PC-3 (cell line): ENCODE measurements around the gene CTNND2. TPM values are rescaled to one million over a fixed set of nuclear protein-coding genes. Genes with fewer than 3 reads are reported as not detected.

Experiments
- ATAC-seq: fragments of 200-7000 bp; cut with Tn5 transposase; 2 replicates; pipeline ENCODE4 v1.9.1; 2020; ENCODE audit warnings: mild to moderate bottlenecking, moderate library complexity
- BruUV-seq: library from RNA; stranded (reverse); fragments of 400-500 nt; replicated peaks from 2 replicates; lab custom pipeline; 2021; lab: Mats Ljungman, UMichigan
- CTCF ChIA-PET: fragments of 300-600 bp; sonication (Branson Sonifier 250); formaldehyde crosslinking; loops from one replicate; lab custom pipeline; 2022; ENCODE audit warnings: antibody characterized with exemption; lab: Charles Lee
- POLR2A ChIA-PET: fragments of 300-600 bp; sonication (Branson Sonifier 250); formaldehyde crosslinking; loops from one replicate; lab custom pipeline; 2022; ENCODE audit warnings: antibody characterized with exemption; ENCODE audit not compliant: unreplicated experiment; lab: Charles Lee
- DNase-seq: peaks from one replicate; pipeline ENCODE4 v3.0.0-alpha.2; 2015
- H2AFZ ChIP-seq: fragments of 300-600 bp; sonication (generic); 2 replicates; pipeline ENCODE4 v1.6.0; 2016; ENCODE audit warnings: antibody characterized with exemption, low read length
- H3F3A ChIP-seq: fragments of 300-600 bp; sonication (generic); one replicate; pipeline ENCODE4 v1.6.0; 2017; ENCODE audit warnings: antibody characterized with exemption, low read length, control low read depth, mild to moderate bottlenecking; ENCODE audit not compliant: unreplicated experiment
- H3K27ac ChIP-seq: fragments of 300-600 bp; sonication (generic); 2 replicates; pipeline ENCODE4 v1.5.1; 2016; ENCODE audit warnings: mild to moderate bottlenecking, low read length
- H3K27me3 ChIP-seq: fragments of 300-600 bp; sonication (generic); 2 replicates; pipeline ENCODE4 v1.6.1; 2016; ENCODE audit warnings: low read length, mixed read lengths
- H3K36me3 ChIP-seq: fragments of 300-600 bp; sonication (generic); 2 replicates; pipeline ENCODE4 v1.6.1; 2016; ENCODE audit warnings: low read depth, mixed run types, low read length, mixed read lengths
- H3K4me1 ChIP-seq: fragments of 300-600 bp; sonication (generic); 2 replicates; pipeline ENCODE4 v1.5.1; 2016; ENCODE audit warnings: low read length; ENCODE audit not compliant: insufficient read depth
- H3K4me2 ChIP-seq: fragments of 300-600 bp; sonication (generic); 2 replicates; pipeline ENCODE4 v1.6.0; 2016; ENCODE audit warnings: low read length
- H3K4me3 ChIP-seq: fragments of 300-600 bp; sonication (generic); 2 replicates; pipeline ENCODE4 v1.5.1; 2016; ENCODE audit warnings: mild to moderate bottlenecking, low read length, mixed read lengths
- H3K79me2 ChIP-seq: fragments of 300-600 bp; sonication (generic); 2 replicates; pipeline ENCODE4 v1.6.1; 2017; ENCODE audit warnings: low read length, mixed read lengths
- H3K9ac ChIP-seq: fragments of 300-600 bp; sonication (generic); 2 replicates; pipeline ENCODE4 v1.6.0; 2016; ENCODE audit warnings: mild to moderate bottlenecking, low read length
- H3K9me2 ChIP-seq: fragments of 300-600 bp; sonication (generic); replicated peaks from 2 replicates; pipeline ENCODE4 v1.6.1; 2016; ENCODE audit warnings: mixed run types, low read length, mixed read lengths
- H3K9me3 ChIP-seq: fragments of 300-600 bp; sonication (generic); 2 replicates; pipeline ENCODE4 v1.6.1; 2016; ENCODE audit warnings: low read length, mixed read lengths
- H4K20me1 ChIP-seq: fragments of 300-600 bp; sonication (generic); 2 replicates; pipeline ENCODE4 v1.6.1; 2016; ENCODE audit warnings: low read length, mixed read lengths
- EZH2 ChIP-seq: fragments of 300-600 bp; sonication (generic); IDR thresholded peaks from one replicate; pipeline ENCODE4 v1.6.1; 2017; ENCODE audit warnings: antibody characterized with exemption, mild to moderate bottlenecking, low read length; ENCODE audit not compliant: unreplicated experiment
- EZH2phosphoT487 ChIP-seq: fragments of 300-600 bp; sonication (generic); IDR thresholded peaks from 2 replicates; pipeline ENCODE4 v1.6.1; 2018; ENCODE audit warnings: mild to moderate bottlenecking, antibody characterized with exemption, low read length, borderline replicate concordance
- intact Hi-C: fragments of 100-400 bp; cut with micrococcal nuclease; formaldehyde crosslinking; loops from 2 replicates; pipeline ENCODE4 v1.9.0; 2023
- total RNA-seq: library from RNA; depleted of rRNA; stranded (reverse); fragments of >200 nt; gene quantifications from 2 replicates; pipeline ENCODE4 v1.2.3, GENCODE V29; 2014
- TF ChIP-seq, protein P1 (sequence below): fragments of 300-600 bp; sonication (generic); conservative IDR thresholded peaks from 2 replicates; pipeline ENCODE4 v1.5.1; 2017; ENCODE audit warnings: antibody characterized with exemption, low read depth, mild to moderate bottlenecking, low read length

CTNND2 gene
- total RNA-seq, 1 experiment from 2014 or later: 1.8 TPM

DNA sequence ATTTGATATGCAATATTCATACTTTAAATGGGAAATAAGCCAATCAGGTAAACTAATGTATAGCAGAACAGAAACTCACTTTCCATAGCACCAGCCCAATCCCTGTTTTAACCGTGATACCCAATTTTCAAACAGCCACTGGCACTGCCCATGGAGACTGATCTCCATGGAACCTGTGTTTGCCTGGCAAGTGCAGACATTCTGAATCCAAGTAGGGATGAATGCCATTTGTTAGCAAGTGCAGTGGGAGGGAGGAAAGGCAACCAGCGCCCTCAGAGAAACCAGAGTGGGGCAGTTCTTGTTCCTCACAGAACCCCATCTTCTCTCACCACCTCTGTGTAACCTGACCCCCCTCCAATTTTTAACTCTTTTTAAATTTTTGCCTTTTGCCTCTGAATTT, 229.1 kb downstream of the CTNND2 start:
- Histone ChIP-seq H3K36me3 (no peaks in the 10 kb centered on the region), H3K4me2 (no peak overlapping the region), H3K27me3 (no peaks in the 10 kb centered on the region; the same call in 1 of the 2 replicates), H3K9ac (no peak overlapping the region), H3F3A (no peaks in the 10 kb centered on the region), H4K20me1 (no peaks in the 10 kb centered on the region), H3K9me3 (no peaks in the 10 kb centered on the region), H3K4me3 (no peak overlapping the region), H3K4me1 (no peaks in the 10 kb centered on the region), H3K27ac (no peak overlapping the region), H3K9me2 (no peaks in the 10 kb centered on the region), H2AFZ (no peak overlapping the region), H3K79me2 (no peaks in the 10 kb centered on the region)
- BruUV-seq: no TSS peak
- CTCF ChIA-PET: no interaction called here
- intact Hi-C loops: no loop called here
- POLR2A ChIA-PET: no interaction called here
- DNase-seq: no peak
- no peak for ATAC-seq
- TF ChIP-seq, protein P1, sequence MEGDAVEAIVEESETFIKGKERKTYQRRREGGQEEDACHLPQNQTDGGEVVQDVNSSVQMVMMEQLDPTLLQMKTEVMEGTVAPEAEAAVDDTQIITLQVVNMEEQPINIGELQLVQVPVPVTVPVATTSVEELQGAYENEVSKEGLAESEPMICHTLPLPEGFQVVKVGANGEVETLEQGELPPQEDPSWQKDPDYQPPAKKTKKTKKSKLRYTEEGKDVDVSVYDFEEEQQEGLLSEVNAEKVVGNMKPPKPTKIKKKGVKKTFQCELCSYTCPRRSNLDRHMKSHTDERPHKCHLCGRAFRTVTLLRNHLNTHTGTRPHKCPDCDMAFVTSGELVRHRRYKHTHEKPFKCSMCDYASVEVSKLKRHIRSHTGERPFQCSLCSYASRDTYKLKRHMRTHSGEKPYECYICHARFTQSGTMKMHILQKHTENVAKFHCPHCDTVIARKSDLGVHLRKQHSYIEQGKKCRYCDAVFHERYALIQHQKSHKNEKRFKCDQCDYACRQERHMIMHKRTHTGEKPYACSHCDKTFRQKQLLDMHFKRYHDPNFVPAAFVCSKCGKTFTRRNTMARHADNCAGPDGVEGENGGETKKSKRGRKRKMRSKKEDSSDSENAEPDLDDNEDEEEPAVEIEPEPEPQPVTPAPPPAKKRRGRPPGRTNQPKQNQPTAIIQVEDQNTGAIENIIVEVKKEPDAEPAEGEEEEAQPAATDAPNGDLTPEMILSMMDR: no peak
- TF ChIP-seq EZH2phosphoT487: no peak
- TF ChIP-seq EZH2: no peak

DNA sequence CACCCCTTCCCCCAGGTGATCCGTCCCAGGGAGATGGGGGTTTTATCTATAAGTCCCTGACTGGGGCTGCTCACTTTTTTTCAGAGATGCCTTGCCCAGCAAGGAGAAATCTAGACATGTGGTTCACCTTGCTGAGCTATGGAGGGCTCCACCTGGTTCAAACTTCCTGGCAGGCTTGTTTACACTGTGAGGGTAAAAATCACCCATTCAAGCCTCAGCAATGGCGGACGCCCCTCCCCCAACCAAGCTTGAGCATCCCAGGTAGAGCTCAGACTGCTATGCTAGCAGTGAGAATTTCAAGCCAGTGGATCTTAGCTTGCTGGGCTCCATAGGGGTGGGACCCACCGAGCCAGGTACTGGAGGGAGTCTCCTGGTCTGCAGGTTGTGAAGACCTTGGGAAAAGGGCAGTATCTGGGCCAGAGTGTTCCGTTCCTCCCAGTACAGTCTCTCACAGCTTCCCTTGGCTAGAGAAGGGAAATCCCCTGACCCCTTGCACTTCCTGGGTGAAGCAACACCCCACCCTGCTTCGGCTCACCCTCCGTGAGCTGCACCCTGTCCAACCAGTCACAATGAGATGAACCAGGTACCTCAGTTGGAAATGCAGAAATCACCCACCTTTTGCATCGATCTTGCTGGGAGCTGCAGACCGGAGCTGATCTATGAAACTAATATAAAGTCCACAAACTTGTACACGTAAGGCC, 231.7 kb downstream of the CTNND2 start:
- H3K9me2 ChIP-seq: no peaks in the 10 kb centered on the region
- ChIA-PET CTCF (no interaction called here), POLR2A (no interaction called here)
- no peak overlapping the region for H3K4me3 ChIP-seq
- ATAC-seq: no peak
- TF ChIP-seq EZH2phosphoT487: no peak
- TF ChIP-seq, protein P1: no peak
- no peak for TF ChIP-seq EZH2
- H3K9ac ChIP-seq: no peak overlapping the region
- H4K20me1 ChIP-seq: no peaks in the 10 kb centered on the region
- no TSS peak for BruUV-seq
- no peaks in the 10 kb centered on the region for H3K9me3 ChIP-seq
- no peak overlapping the region for H2AFZ ChIP-seq
- H3K79me2 ChIP-seq: no peaks in the 10 kb centered on the region
- peaks cover 6% of the 10 kb centered on the region; the same call in 1 of the 2 replicates for H3K27me3 ChIP-seq
- DNase-seq: no peak
- no peaks in the 10 kb centered on the region for H3K36me3 ChIP-seq
- no peak overlapping the region for H3K4me2 ChIP-seq
- intact Hi-C loops: no loop called here
- H3K27ac ChIP-seq: no peak overlapping the region
- H3K4me1 ChIP-seq: no peaks in the 10 kb centered on the region
- H3F3A ChIP-seq: no peaks in the 10 kb centered on the region

- TF ChIP-seq EZH2 (no peak), EZH2phosphoT487 (no peak)
- TF ChIP-seq, protein P1: no peak
- H3K4me2 ChIP-seq: no peak overlapping the region
- H3K27me3 ChIP-seq: peaks cover 12% of the 10 kb centered on the region; the same call in 1 of the 2 replicates
- H3K4me3 ChIP-seq: no peak overlapping the region
- H3K27ac ChIP-seq: no peak overlapping the region
- no peaks in the 10 kb centered on the region for H4K20me1 ChIP-seq
- no peaks in the 10 kb centered on the region for H3K36me3 ChIP-seq
- intact Hi-C loops: no loop called here
- no peaks in the 10 kb centered on the region for H3K9me3 ChIP-seq
- H3K79me2 ChIP-seq: no peaks in the 10 kb centered on the region
- ChIA-PET CTCF (no interaction called here), POLR2A (no interaction called here)
- no peaks in the 10 kb centered on the region for H3K4me1 ChIP-seq
- DNase-seq (no peak), ATAC-seq (no peak)
- no peaks in the 10 kb centered on the region for H3F3A ChIP-seq
- H2AFZ ChIP-seq: no peak overlapping the region
- no peaks in the 10 kb centered on the region for H3K9me2 ChIP-seq
- no peak overlapping the region for H3K9ac ChIP-seq
- no TSS peak for BruUV-seq
Observed at GRCh38 chr5:11658376-11658775, 245.9 kb downstream of the CTNND2 start.
